ENCODE data around the gene TERF2IP.

- no peak for TF ChIP-seq ZNF10 (CRISPR knock-in tag; IDR thresholded peaks at IDR 0.05; ENCODE audit: borderline replicate concordance, low read depth)
- peak; percentile 71; the same call in 1 of the 2 replicates for TF ChIP-seq MEF2D (CRISPR knock-in tag; IDR thresholded peaks at IDR 0.05)
- no peak for TF ChIP-seq PCBP2 (optimal IDR thresholded peaks at IDR 0.05; ENCODE audit: low read depth, low read length, poor library complexity, severe bottlenecking)
- no peak for TF ChIP-seq CTCF (CRISPR knock-in tag; IDR thresholded peaks at IDR 0.05)
These were observed at the start of gene TERF2IP, which contains the start of gene KARS1 for GRCh38 chr16:75647492-75648264.

Measured in HepG2 (cell line).